Kidney epithelial cell (primary cell): Measurements from ENCODE around the gene PDCD6IP. TPM values are rescaled to one million over a fixed set of nuclear protein-coding genes. Genes with fewer than 3 reads are reported as not detected.

Experiments
- DNase-seq: peaks from one replicate; pipeline ENCODE4 v3.0.0-alpha.2; 2010; ENCODE audit warnings: low read depth
- H3K27me3 ChIP-seq: 2 replicates; pipeline ENCODE4 v1.6.0; 2011; ENCODE audit warnings: low read length; ENCODE audit not compliant: control insufficient read depth, insufficient read depth
- H3K36me3 ChIP-seq: 2 replicates; pipeline ENCODE4 v1.5.1; 2011; ENCODE audit warnings: low read length; ENCODE audit not compliant: control insufficient read depth, insufficient read depth
- H3K4me3 ChIP-seq: 2 replicates; pipeline ENCODE4 v1.5.1; 2011; ENCODE audit warnings: low read depth, mild to moderate bottlenecking, control low read depth, low read length
- total RNA-seq: library from RNA; depleted of rRNA; stranded (reverse); fragments of >200 nt; gene quantifications from 2 replicates; pipeline ENCODE4 v1.2.3, GENCODE V29; 2015
- TF ChIP-seq, protein P1 (sequence below): IDR thresholded peaks from 2 replicates; pipeline ENCODE4 v1.5.1; 2011; ENCODE audit warnings: mild to moderate bottlenecking, moderate library complexity, low read length, control low read depth, inconsistent platforms; ENCODE audit not compliant: insufficient read depth, poor library complexity, severe bottlenecking

PDCD6IP gene
- total RNA-seq, 1 donor from 2014 or later = 114 TPM

DNA sequence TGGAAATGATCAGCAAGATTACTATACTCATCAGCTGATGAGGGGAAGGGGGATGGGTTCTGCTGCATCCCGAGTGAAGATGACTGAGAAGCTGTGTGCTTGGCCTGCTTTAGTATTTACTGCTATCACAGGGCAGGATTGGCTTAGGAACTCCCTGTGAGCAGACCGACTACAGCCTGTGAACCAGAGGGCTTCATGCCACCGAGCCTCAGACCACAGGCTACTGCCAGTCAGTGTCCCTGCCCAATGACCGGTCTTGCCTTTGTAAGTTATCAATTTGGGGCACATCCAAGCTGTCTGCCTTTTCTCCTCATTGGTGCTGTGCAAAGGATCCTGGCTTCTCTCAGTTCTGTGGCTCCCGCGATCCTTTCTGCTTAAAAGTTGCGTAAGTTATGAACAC is 71.5 kb downstream of the PDCD6IP start:
- Histone ChIP-seq H3K36me3 (peaks cover 2% of the 10 kb centered on the region), H3K27me3 (no peaks in the 10 kb centered on the region), H3K4me3 (no peak overlapping the region)
- no peak for DNase-seq
- TF ChIP-seq, protein P1, sequence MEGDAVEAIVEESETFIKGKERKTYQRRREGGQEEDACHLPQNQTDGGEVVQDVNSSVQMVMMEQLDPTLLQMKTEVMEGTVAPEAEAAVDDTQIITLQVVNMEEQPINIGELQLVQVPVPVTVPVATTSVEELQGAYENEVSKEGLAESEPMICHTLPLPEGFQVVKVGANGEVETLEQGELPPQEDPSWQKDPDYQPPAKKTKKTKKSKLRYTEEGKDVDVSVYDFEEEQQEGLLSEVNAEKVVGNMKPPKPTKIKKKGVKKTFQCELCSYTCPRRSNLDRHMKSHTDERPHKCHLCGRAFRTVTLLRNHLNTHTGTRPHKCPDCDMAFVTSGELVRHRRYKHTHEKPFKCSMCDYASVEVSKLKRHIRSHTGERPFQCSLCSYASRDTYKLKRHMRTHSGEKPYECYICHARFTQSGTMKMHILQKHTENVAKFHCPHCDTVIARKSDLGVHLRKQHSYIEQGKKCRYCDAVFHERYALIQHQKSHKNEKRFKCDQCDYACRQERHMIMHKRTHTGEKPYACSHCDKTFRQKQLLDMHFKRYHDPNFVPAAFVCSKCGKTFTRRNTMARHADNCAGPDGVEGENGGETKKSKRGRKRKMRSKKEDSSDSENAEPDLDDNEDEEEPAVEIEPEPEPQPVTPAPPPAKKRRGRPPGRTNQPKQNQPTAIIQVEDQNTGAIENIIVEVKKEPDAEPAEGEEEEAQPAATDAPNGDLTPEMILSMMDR = no peak

DNA sequence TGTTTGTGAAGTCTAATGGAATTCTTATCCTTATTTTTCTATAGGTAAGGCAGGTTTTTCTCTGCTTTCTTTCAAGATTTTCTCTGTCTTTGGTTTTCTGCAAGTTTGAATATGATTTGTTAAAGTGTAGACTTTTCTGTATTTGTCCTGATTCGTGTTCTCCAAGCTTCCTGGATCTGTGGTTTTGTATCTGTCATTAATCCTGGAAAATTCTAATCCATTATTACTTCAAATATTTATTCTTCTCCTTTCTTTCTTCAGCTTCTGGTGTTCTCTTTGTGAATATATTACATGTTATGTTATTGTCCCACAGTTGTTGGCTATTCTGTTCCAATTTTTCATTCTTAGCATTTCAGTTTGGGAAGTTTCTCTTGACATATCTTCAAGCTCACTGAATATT is 76.4 kb downstream of the PDCD6IP start:
- Histone ChIP-seq H3K27me3 (no peaks in the 10 kb centered on the region), H3K4me3 (no peak overlapping the region), H3K36me3 (no peaks in the 10 kb centered on the region)
- no peak for DNase-seq
- TF ChIP-seq, protein P1 = no peak

DNA sequence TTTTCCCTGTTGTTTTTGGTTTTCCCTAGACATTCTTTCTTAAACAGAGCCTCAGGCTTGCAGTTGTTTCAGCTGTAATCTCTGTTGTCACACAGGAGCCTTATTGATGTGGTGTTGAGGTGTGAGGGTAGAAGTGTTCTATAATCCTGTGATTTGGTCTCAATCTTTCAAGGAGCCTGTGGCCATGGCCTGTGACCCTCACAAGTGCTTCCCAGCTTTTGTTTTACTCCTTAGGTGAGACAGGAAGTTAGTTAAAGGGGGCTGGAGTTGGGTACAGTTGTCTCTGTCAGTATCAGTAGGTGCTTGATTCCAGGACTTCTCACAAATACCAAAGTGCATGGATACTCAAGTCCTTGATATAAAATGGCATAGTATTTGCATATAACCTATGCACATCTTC is 77.2 kb downstream of the PDCD6IP start:
- no peaks in the 10 kb centered on the region for H3K27me3 ChIP-seq
- TF ChIP-seq, protein P1 = no peak
- DNase-seq = no peak

DNA sequence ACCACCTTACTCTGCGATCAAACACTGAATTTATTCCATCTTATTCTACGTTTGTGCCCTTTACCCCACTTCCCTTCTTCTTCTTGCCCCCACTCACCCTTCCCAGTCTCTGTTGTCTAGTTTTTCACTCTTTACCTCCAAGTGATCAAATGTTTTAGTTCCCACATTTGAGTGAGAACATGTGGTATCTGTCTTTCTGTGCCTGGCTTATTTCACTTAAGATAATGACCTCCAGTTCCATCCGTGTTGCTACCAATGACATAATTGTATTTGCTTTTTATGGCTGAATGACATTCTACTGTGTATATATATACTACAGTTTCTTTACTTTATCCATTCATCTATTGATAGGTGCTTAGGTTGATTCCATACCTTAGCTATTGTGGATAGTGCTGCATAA is 78.8 kb downstream of the PDCD6IP start:
- TF ChIP-seq, protein P1 = no peak
- Histone ChIP-seq H3K27me3 (no peaks in the 10 kb centered on the region), H3K36me3 (no peaks in the 10 kb centered on the region), H3K4me3 (no peak overlapping the region)
- DNase-seq = no peak

More for the DNA sequence above, 77.2 kb downstream of the PDCD6IP start:
- H3K36me3 ChIP-seq = no peaks in the 10 kb centered on the region
- no peak overlapping the region for H3K4me3 ChIP-seq

DNA sequence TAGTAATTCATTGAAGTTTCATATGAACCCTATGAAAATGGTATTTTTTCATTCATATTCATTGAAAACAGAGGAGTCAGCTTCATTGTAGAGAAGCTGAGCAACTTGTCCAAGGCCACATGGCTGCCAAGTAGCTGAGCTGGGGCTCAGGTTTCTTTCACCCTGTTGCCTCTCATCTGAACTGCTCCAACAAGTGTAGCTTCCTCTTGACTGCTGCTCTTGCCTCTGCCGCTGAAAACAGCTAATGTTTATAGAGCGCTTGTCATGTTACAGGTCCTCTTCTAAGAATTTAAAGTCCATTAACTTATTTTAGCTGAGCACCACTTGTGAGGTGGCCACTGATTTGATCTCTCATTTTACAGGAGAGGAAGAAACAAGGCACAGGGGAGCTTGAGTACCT is 81.1 kb downstream of the PDCD6IP start:
- TF ChIP-seq, protein P1 = no peak

DNA sequence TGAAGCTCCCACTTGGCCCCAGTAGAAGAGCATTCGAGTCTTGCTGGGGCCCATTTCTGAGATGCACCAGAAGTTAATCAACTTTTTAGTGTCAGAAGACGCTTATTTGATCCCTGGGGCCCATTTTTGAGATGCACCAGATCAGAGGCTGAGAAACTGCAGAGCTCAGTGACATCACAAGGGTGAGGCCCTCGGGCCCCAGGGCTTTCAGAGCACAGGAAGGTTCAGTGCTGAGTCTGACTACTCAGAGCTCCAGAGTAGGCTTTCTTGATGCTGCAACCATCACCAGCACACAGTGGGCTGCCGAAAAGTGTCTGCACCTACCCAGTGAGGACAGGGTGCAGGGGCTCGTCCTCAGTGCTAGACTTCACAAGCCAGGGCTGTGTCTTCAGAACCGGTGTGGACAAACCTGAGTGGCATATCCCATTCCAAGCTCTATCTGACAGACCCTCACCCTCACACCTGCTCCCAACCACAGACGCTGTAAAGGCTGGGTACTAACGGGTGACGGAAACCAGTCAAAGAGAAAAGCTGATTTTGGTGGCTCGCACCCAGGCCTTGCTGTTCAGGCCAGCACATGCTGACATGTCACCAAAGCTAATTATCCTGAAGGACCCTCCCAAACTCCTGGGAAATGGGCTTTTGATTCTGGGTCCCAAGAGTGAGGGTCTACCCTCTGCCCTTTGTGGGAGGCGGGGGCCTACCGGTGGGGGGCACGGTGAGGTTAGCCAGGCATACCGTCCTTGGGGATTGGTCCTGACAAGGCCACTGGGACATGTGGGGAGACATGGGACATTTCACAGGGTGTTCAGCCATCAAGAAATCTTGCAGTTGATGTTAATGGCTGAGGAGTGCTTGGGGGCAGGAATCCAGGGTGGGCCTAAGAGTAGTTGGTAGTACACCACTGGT is 83.0 kb downstream of the PDCD6IP start:
- TF ChIP-seq, protein P1 = no peak
- no peaks in the 10 kb centered on the region for H3K36me3 ChIP-seq
- H3K27me3 ChIP-seq = no peaks in the 10 kb centered on the region
- no peak overlapping the region for H3K4me3 ChIP-seq
- no peak for DNase-seq

More for the DNA sequence above, 81.1 kb downstream of the PDCD6IP start:
- no peaks in the 10 kb centered on the region for H3K27me3 ChIP-seq
- DNase-seq = no peak
- no peak overlapping the region for H3K4me3 ChIP-seq
- no peaks in the 10 kb centered on the region for H3K36me3 ChIP-seq
